ENCODE data around the gene ZNF287.

Gene ZNF287

GRCh38 chr17:16504984-16505383, 64.0 kb downstream of the ZNF287 start:
- Histone ChIP-seq H3K9ac (ENCODE audit: low read depth, low read length) (no peak overlapping the region), H4K20me1 (ENCODE audit: insufficient read depth, low read length) (no peaks in the 10 kb centered on the region), H3K9me3 (ENCODE audit: insufficient read depth, low read length, severe bottlenecking) (no peaks in the 10 kb centered on the region), H3K4me1 (ENCODE audit: insufficient read depth, low read length) (no peaks in the 10 kb centered on the region), H2AFZ (ENCODE audit: low read depth, low read length) (no peak overlapping the region), H3K4me3 (ENCODE audit: low read depth in 1 of 2, low read length in 2 of 2) (no peak overlapping the region), H3K27ac (ENCODE audit: low read length) (no peak overlapping the region), H3K27me3 (ENCODE audit: insufficient read depth, low read length, poor library complexity) (no peaks in the 10 kb centered on the region), H3K36me3 (ENCODE audit: insufficient read depth, low read length) (no peaks in the 10 kb centered on the region), H3K79me2 (ENCODE audit: insufficient read depth, low read length) (no peaks in the 10 kb centered on the region), H3K4me2 (ENCODE audit: insufficient read depth, low read length) (no peak overlapping the region)
- ATAC-seq (ENCODE audit: insufficient read depth, low read depth) (no peak), DNase-seq (no peak)
- TF ChIP-seq EZH2 (IDR thresholded peaks at IDR 0.05; ENCODE audit: borderline replicate concordance, low read depth, low read length, severe bottlenecking) (no peak), CTCF (IDR thresholded peaks at IDR 0.05; ENCODE audit: borderline replicate concordance, extremely low read depth, low read length, poor library complexity, severe bottlenecking) (no peak)

All from DND-41 (cell line).